HepG2 (cell line): ENCODE measurements around the gene VCL. TPM values are rescaled to one million over a fixed set of nuclear protein-coding genes. Genes with fewer than 3 reads are reported as not detected.
A peak's percentile ranks its signal among the peaks of the same experiment; 100 is the strongest.

ENCODE experiments used
- ATAC-seq: fragments of 200-7000 bp; cut with Tn5 transposase; 3 replicates; pipeline ENCODE4 v1.9.1; 2020; ENCODE audit warnings: mild to moderate bottlenecking, moderate library complexity
- BruUV-seq: library from RNA; stranded (reverse); fragments of 400-500 nt; replicated peaks from 2 replicates; lab custom pipeline; 2021; lab: Mats Ljungman, UMichigan
- CTCF ChIA-PET: fragments of 300-600 bp; formaldehyde crosslinking; extraction: SDS; loops from one replicate; lab custom pipeline; 2021; ENCODE audit warnings: low total read pairs, inconsistent platforms, low intra/inter-chr PET ratio; lab: Yijun Ruan, JAX
- POLR2A ChIA-PET: fragments of 350-600 bp; sonication (Branson Sonifier 250); formaldehyde crosslinking; loops from one replicate; lab custom pipeline; 2020; ENCODE audit warnings: antibody characterized with exemption, inconsistent platforms; lab: Yijun Ruan, JAX
- DNase-seq: peaks from one replicate; pipeline ENCODE4 v3.0.0-alpha.2; 2015; ENCODE audit warnings: low spot score
- FAIRE-seq: peaks from 3 replicates; lab custom pipeline; 2011; peaks lifted over from hg19 to GRCh38; lab: Jason Lieb, UNC
- H2AFZ ChIP-seq: one replicate; pipeline ENCODE4 v1.6.1; 2011; ENCODE audit warnings: low read length, inconsistent platforms
- H3K27ac ChIP-seq: fragments of 300-600 bp; 3 replicates; pipeline ENCODE4 v1.8.0; 2011; ENCODE audit warnings: mixed run types, mild to moderate bottlenecking, mixed read lengths, low read length, inconsistent platforms; ENCODE audit not compliant: insufficient read depth; ENCODE audit errors: extremely low read length
- H3K27me3 ChIP-seq, 2 experiments: fragments of 200-600 bp in 1 of 2; 2 replicates in 1 of 2; 3 replicates in 1 of 2; pipeline versions ENCODE4 v1.6.0 to v1.8.0; 2011; ENCODE audit warnings: low read length in 2 of 2, mild to moderate bottlenecking in 2 of 2, moderate library complexity in 2 of 2, inconsistent platforms in 1 of 2; ENCODE audit not compliant: insufficient read depth in 2 of 2, control insufficient read depth in 1 of 2
- H3K36me3 ChIP-seq, 2 experiments: fragments of 200-600 bp in 1 of 2; replicated peaks in 1 of 2; 2 replicates in 1 of 2; 3 replicates in 1 of 2; pipeline versions ENCODE4 v1.5.1 to v1.8.0; 2011; ENCODE audit warnings: low read length in 2 of 2, inconsistent platforms in 1 of 2; ENCODE audit not compliant: insufficient read depth in 2 of 2, control insufficient read depth in 1 of 2
- H3K4me1 ChIP-seq: 2 replicates; pipeline ENCODE4 v1.5.1; 2012; ENCODE audit warnings: low read length, inconsistent platforms; ENCODE audit not compliant: insufficient read depth
- H3K4me2 ChIP-seq: 2 replicates; pipeline ENCODE4 v1.6.0; 2011; ENCODE audit warnings: low read depth, low read length, inconsistent platforms
- H3K4me3 ChIP-seq, 3 experiments: fragments of 200-600 bp in 1 of 3; sonication (generic), shearing (Covaris generic) in 1 of 3; replicated peaks in 1 of 3; 2 replicates each; pipeline ENCODE4 v1.5.1; 2011 to 2016; ENCODE audit warnings: low read length in 3 of 3, inconsistent platforms in 2 of 3, low read depth in 2 of 3, mild to moderate bottlenecking in 2 of 3, control low read depth in 1 of 3, mixed read lengths in 1 of 3; ENCODE audit not compliant: insufficient read depth in 1 of 3
- H3K79me2 ChIP-seq: one replicate; pipeline ENCODE4 v1.6.1; 2011; ENCODE audit warnings: low read length, inconsistent platforms; ENCODE audit not compliant: insufficient read depth
- H3K9ac ChIP-seq: 2 replicates; pipeline ENCODE4 v1.6.0; 2011; ENCODE audit warnings: mild to moderate bottlenecking, low read depth, low read length, inconsistent platforms; ENCODE audit not compliant: insufficient read depth
- H3K9me3 ChIP-seq: 2 replicates; pipeline ENCODE4 v1.5.1; 2012; ENCODE audit warnings: mild to moderate bottlenecking, low read length
- H4K20me1 ChIP-seq: 2 replicates; pipeline ENCODE4 v1.6.0; 2011; ENCODE audit warnings: inconsistent platforms, mild to moderate bottlenecking, low read length, moderate library complexity; ENCODE audit not compliant: insufficient read depth
- MAFK ChIP-seq, 2 experiments: IDR thresholded peaks in 1 of 2; conservative IDR thresholded peaks in 1 of 2; 2 replicates each; pipeline ENCODE4 v1.6.1; 2011; ENCODE audit warnings: improper control_type of control experiment in 2 of 2, low read length in 2 of 2
- ZBTB40 ChIP-seq, 2 experiments: fragments of 450-650 bp in 1 of 2; sonication (generic) in 1 of 2; formaldehyde crosslinking in 1 of 2; IDR thresholded peaks; 2 replicates each; pipeline versions ENCODE4 v1.6.1 to v1.8.0; 2016 to 2022; ENCODE audit warnings: antibody characterized with exemption in 1 of 2, mild to moderate bottlenecking in 1 of 2, missing genetic modification reagents in 1 of 2
- WGBS: methylation state at CpG from one replicate; pipeline ENCODE4 v1.1.6; 2017; ENCODE audit warnings: low lambda C conversion rate; 5-methylcytosine and 5-hydroxymethylcytosine counted together
- in situ Hi-C: cut with HindIII; loops from 2 replicates; pipeline ENCODE4 v1.10.0; 2017; ENCODE audit warnings: low pct_unique_long_range_greater_than_20kb; ENCODE audit not compliant: extremely low pct_ligation_motif_present
- intact Hi-C: fragments of 100-400 bp; cut with micrococcal nuclease; formaldehyde crosslinking; loops from one replicate; pipeline ENCODE4 v1.10.0; 2022; ENCODE audit not compliant: unreplicated experiment
- polyA plus RNA-seq, 8 experiments: library from polyadenylated mRNA; depleted of rRNA in 3 of 8; stranded (reverse) in 7 of 8; unstranded in 1 of 8; fragments of >200 nt; fragmentation: Illumina TruSeq in 4 of 8; extraction: Trizol in 4 of 8; gene quantifications; 2 replicates each; pipeline versions ENCODE4 v1.2.1 to v1.2.3, GENCODE V29; 2011 to 2016; ENCODE audit warnings: low read depth in 4 of 8, missing spikeins in 1 of 8, mixed read lengths in 1 of 8; ENCODE audit not compliant: insufficient read depth in 1 of 8
- total RNA-seq, 5 experiments: library from RNA; depleted of rRNA; stranded (reverse); fragments of >200 nt; fragmentation: Illumina TruSeq; extraction: Trizol; gene quantifications; 2 replicates each; pipeline ENCODE4 v1.2.3, GENCODE V29; 2016; ENCODE audit warnings: low read depth in 1 of 5

The VCL gene
- total and polyA plus RNA-seq, 2 of the 13 experiments (the other 11 are each of a cell fraction or from before 2014, with no cell fraction given), result 17.3 to 26.9 TPM

- no peaks in the 10 kb centered on the region for H3K4me1 ChIP-seq
- FAIRE-seq (no peak), ATAC-seq (no peak), DNase-seq (no peak)
- in situ Hi-C loops (no loop called here), intact Hi-C loops (no loop called here)
- H3K36me3 ChIP-seq, result peaks cover 14 to 56% of the 10 kb centered on the region in 2 experiments
- 98% methylated on average over 3 of the region's 3 CpGs for WGBS
- CTCF ChIA-PET, result no interaction called here
- no peaks in the 10 kb centered on the region for H3K9me3 ChIP-seq
- H3K79me2 ChIP-seq, result peaks cover 2% of the 10 kb centered on the region
- H2AFZ ChIP-seq, result no peak overlapping the region
- H4K20me1 ChIP-seq, result no peaks in the 10 kb centered on the region
- H3K27me3 ChIP-seq, result no peaks in the 10 kb centered on the region
- no TSS peak for BruUV-seq
- TF ChIP-seq ZBTB40 (IDR thresholded peaks at IDR 0.05) (no peak), ZBTB40 (CRISPR knock-in tag; IDR thresholded peaks at IDR 0.05) (no peak), MAFK (conservative IDR thresholded peaks at IDR 0.05 in 1 of 2, IDR thresholded peaks at IDR 0.05 in 1 of 2; ENCODE audit: low read length in 2 of 2) (peak; percentile 25 to 42; a peak in 2 of 4 replicates)
- no peak overlapping the region for H3K4me2 ChIP-seq
- POLR2A ChIA-PET, result no interaction called here
- no peak overlapping the region for H3K9ac ChIP-seq
- H3K4me3 ChIP-seq, result no peak overlapping the region
- no peak overlapping the region for H3K27ac ChIP-seq
These were observed 137.5 kb downstream of the VCL start for GRCh38 chr10:74135452-74135851.
